Duodenal mucosa (tissue), 2 donors: ENCODE data around the gene MAP2K1.

Source experiments
- H3K27ac ChIP-seq: one replicate; pipeline ENCODE4 v1.7.0; 2013; ENCODE audit warnings: low read depth, low read length
- H3K27me3 ChIP-seq, 2 donors: one replicate each; pipeline ENCODE4 v1.7.0; 2013; ENCODE audit warnings: low read length in 2 of 2, control low read depth in 1 of 2; ENCODE audit not compliant: insufficient read depth in 2 of 2, control insufficient read depth in 1 of 2
- H3K36me3 ChIP-seq, 2 donors: one replicate each; pipeline ENCODE4 v1.7.0; 2013; ENCODE audit warnings: low read length in 2 of 2, control low read depth in 1 of 2; ENCODE audit not compliant: insufficient read depth in 2 of 2, control insufficient read depth in 1 of 2
- H3K4me1 ChIP-seq, 2 donors: one replicate each; pipeline ENCODE4 v1.7.0; 2013; ENCODE audit warnings: low read length in 2 of 2, control low read depth in 1 of 2; ENCODE audit not compliant: insufficient read depth in 2 of 2, control insufficient read depth in 1 of 2
- H3K4me3 ChIP-seq, 2 donors: one replicate each; pipeline ENCODE4 v1.7.0; 2013; ENCODE audit warnings: low read length in 2 of 2, low read depth in 1 of 2
- H3K9ac ChIP-seq, 2 donors: one replicate each; pipeline ENCODE4 v1.7.0; 2013; ENCODE audit warnings: low read length in 2 of 2, low read depth in 1 of 2
- H3K9me3 ChIP-seq, 2 donors: one replicate each; pipeline ENCODE4 v1.7.0; 2013; ENCODE audit warnings: low read length in 2 of 2, control low read depth in 1 of 2; ENCODE audit not compliant: control insufficient read depth in 1 of 2

The MAP2K1 gene

GRCh38 chr15:66472176-66472999, 85.7 kb downstream of the MAP2K1 start:
- no peaks in the 10 kb centered on the region for H3K9me3 ChIP-seq
- H3K4me1 ChIP-seq, result no peaks in the 10 kb centered on the region
- no peak overlapping the region for H3K4me3 ChIP-seq
- no peaks in the 10 kb centered on the region for H3K36me3 ChIP-seq
- no peak overlapping the region for H3K27ac ChIP-seq
- no peaks in the 10 kb centered on the region for H3K27me3 ChIP-seq
- H3K9ac ChIP-seq, result no peak overlapping the region

DNA sequence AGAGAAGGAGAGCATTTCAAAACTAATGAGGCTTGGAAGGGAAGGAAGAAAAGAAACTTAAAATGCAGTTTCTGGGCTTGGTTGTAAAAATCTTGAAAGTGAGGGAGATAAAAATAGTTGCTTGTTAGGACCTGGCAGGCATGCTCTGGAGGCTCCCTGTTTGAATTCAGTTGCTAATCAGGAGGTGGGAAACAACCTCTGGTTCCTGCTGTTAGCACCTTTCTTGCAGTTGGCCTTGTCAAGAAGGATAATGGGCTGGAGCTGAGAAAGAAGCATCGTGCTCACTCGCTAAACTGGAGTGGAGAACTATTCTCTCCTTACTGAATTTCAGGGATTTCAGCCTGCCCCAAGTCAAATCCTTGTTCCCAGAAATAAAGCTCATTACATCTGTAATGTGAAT, 87.4 kb downstream of the MAP2K1 start:
- Histone ChIP-seq H3K4me3 (no peak overlapping the region), H3K27ac (no peak overlapping the region), H3K36me3 (no peaks in the 10 kb centered on the region)

DNA sequence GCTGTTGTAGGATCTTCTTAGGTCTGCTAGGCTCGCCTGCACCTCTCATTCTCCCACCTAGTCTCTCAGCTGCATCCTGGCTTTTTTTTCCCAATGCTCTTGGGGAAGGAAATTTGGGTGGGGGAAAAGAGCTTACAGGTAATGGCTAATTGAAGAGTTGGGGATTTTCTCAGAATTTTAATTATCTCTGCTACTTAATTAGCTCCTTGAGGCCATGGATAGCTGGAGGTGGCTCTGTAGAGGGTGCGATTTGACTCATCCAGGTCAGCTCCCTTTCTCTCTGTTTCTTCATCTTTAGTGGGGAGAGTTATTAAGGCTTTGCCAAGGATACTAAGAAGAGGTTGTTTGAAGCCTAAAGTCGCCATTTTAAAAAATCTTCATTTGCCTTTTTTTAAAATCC, 88.3 kb downstream of the MAP2K1 start:
- Histone ChIP-seq H3K27me3 (no peaks in the 10 kb centered on the region), H3K27ac (no peak overlapping the region), H3K9ac (no peak overlapping the region), H3K4me3 (no peak overlapping the region), H3K36me3 (no peaks in the 10 kb centered on the region), H3K9me3 (no peaks in the 10 kb centered on the region), H3K4me1 (no peaks in the 10 kb centered on the region)

More for the DNA sequence above, 87.4 kb downstream of the MAP2K1 start:
- no peak overlapping the region for H3K9ac ChIP-seq
- H3K27me3 ChIP-seq, result no peaks in the 10 kb centered on the region
- no peaks in the 10 kb centered on the region for H3K4me1 ChIP-seq
- no peaks in the 10 kb centered on the region for H3K9me3 ChIP-seq

GRCh38 chr15:66476535-66476934, 89.8 kb downstream of the MAP2K1 start:
- H3K9ac ChIP-seq, result no peak overlapping the region
- no peak overlapping the region for H3K27ac ChIP-seq
- peaks cover 0 to 3% of the 10 kb centered on the region in 2 donors for H3K36me3 ChIP-seq
- no peaks in the 10 kb centered on the region for H3K27me3 ChIP-seq
- no peak overlapping the region for H3K4me3 ChIP-seq
- no peaks in the 10 kb centered on the region for H3K4me1 ChIP-seq
- no peaks in the 10 kb centered on the region for H3K9me3 ChIP-seq

- Histone ChIP-seq H3K9ac (no peak overlapping the region), H3K4me3 (no peak overlapping the region)
Observed at GRCh38 chr15:66477011-66477410, 90.3 kb downstream of the MAP2K1 start.

GRCh38 chr15:66480267-66480666, 93.6 kb downstream of the MAP2K1 start:
- Histone ChIP-seq H3K9ac (no peak overlapping the region), H3K27me3 (no peaks in the 10 kb centered on the region), H3K9me3 (no peaks in the 10 kb centered on the region), H3K4me1 (peaks cover 0 to 8% of the 10 kb centered on the region in 2 donors), H3K4me3 (no peak overlapping the region), H3K36me3 (peaks cover 7 to 18% of the 10 kb centered on the region in 2 donors), H3K27ac (no peak overlapping the region)

More at GRCh38 chr15:66477011-66477410, 90.3 kb downstream of the MAP2K1 start:
- H3K27ac ChIP-seq, result no peak overlapping the region
- no peaks in the 10 kb centered on the region for H3K9me3 ChIP-seq
- no peaks in the 10 kb centered on the region for H3K27me3 ChIP-seq
- peaks cover 1 to 8% of the 10 kb centered on the region in 2 donors for H3K36me3 ChIP-seq
- H3K4me1 ChIP-seq, result no peaks in the 10 kb centered on the region

DNA sequence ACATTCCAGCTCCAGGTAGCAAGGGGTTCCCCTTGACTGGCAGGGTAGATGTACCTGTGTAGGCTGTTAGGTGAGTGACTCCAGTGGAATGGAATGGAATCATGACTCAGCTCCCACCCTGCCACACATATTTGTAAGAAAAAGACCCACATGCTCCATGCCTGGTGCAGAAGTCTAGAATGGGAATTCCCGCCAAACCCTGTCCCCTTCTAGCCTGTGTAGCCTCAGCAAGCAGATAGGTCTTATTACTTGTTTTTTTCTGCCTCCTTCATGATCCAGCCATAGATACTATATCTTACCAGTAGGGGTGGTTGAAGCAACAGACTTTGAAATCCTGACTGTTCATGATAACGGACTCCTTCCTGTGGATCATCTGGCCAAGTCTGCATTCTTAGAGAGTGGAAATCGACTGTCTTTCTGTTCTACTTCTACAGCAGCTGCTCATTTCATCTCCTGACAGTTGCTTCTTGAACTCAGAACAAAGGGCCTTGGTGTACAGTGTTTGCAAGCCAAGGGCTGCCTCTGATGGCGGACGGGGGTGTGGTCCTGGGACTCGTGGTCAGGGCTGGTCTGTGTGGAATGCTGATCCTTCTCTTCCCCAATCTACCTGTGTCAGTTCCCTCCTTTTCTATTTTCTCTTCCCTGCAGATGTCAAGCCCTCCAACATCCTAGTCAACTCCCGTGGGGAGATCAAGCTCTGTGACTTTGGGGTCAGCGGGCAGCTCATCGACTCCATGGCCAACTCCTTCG, 94.6 kb downstream of the MAP2K1 start:
- no peak overlapping the region for H3K27ac ChIP-seq
- no peak overlapping the region for H3K9ac ChIP-seq
- no peak overlapping the region for H3K4me3 ChIP-seq
- H3K36me3 ChIP-seq, result peaks cover 10 to 22% of the 10 kb centered on the region in 2 donors
- H3K4me1 ChIP-seq, result peaks cover 0 to 8% of the 10 kb centered on the region in 2 donors
- no peaks in the 10 kb centered on the region for H3K27me3 ChIP-seq
- no peaks in the 10 kb centered on the region for H3K9me3 ChIP-seq

DNA sequence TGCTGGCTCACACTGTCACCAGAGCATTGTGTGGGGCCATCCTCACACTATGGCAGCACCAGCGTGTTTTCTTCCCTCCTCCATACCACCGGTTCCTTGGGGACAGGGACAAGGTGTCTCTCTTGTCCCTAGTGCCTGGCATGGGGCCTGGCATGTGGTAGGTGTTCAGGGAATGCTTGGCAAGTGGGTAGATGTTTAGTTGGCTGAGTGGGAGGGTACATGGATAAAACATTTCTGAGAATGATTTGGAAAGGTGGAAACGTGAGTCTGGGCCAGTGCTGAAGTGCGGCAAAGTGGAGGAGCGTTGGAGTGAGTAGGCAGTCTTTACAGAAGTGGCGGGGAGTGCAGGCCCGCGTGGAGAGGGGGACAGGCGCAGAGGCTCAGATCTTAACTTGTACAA, 95.8 kb downstream of the MAP2K1 start:
- no peak overlapping the region for H3K4me3 ChIP-seq
- no peaks in the 10 kb centered on the region for H3K9me3 ChIP-seq
- no peaks in the 10 kb centered on the region for H3K27me3 ChIP-seq
- H3K9ac ChIP-seq, result no peak overlapping the region
- H3K36me3 ChIP-seq, result peaks cover 11 to 33% of the 10 kb centered on the region in 2 donors
- peaks cover 0 to 8% of the 10 kb centered on the region in 2 donors for H3K4me1 ChIP-seq
- no peak overlapping the region for H3K27ac ChIP-seq

GRCh38 chr15:66483131-66483566, 96.4 kb downstream of the MAP2K1 start:
- H3K9ac ChIP-seq, result no peak overlapping the region
- H3K9me3 ChIP-seq, result no peaks in the 10 kb centered on the region
- H3K4me3 ChIP-seq, result no peak overlapping the region
- peaks cover 16 to 39% of the 10 kb centered on the region in 2 donors for H3K36me3 ChIP-seq
- H3K4me1 ChIP-seq, result peaks cover 0 to 8% of the 10 kb centered on the region in 2 donors
- no peak overlapping the region for H3K27ac ChIP-seq
- H3K27me3 ChIP-seq, result no peaks in the 10 kb centered on the region

GRCh38 chr15:66484539-66485112, 97.9 kb downstream of the MAP2K1 start:
- Histone ChIP-seq H3K4me3 (no peak overlapping the region), H3K27ac (no peak overlapping the region), H3K9me3 (no peaks in the 10 kb centered on the region), H3K27me3 (no peaks in the 10 kb centered on the region), H3K4me1 (peaks cover 0 to 8% of the 10 kb centered on the region in 2 donors), H3K9ac (no peak overlapping the region), H3K36me3 (peaks cover 20 to 52% of the 10 kb centered on the region in 2 donors)
